Measurements from ENCODE around the gene RB1. TPM values are rescaled to one million over a fixed set of nuclear protein-coding genes. Genes with fewer than 3 reads are reported as not detected.

Gene RB1
- total RNA-seq, 1 donor from 2014 or later = 12.4 TPM

DNA sequence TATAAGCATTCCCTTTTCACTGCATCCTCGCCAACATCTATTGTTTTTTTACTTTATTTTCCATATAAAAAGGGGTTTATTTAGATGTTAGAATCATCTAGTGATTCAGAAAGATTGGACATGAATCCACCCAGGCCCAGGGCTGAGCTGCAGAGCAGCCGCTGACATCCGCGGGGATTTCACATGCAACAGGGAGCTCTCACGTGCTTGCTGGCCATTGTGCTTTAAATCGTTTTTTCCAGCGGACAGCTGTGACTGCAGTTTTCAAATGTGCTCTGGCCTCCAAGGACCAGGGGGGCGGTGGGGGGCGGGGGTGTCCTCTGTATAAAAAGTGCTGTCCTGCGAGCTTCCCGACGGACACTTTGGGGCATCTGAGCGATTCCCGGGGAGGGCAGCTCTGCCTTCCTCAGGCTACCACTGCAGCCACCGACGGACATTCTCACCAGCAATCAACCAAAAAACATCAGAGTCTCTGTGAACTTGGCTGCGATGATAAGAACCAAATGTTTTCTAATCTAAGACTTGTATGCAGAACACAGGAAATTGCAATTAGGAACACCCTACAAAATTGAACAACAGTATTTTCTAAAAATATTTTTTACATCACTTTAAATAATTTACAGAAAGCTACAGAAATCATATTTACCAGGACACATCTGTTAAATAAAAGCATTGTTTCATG is 12.6 kb downstream of the RB1 start:
- Histone ChIP-seq H3K27me3 (ENCODE audit: control insufficient read depth, insufficient read depth, low read length) (no peaks in the 10 kb centered on the region), H3K4me3 (ENCODE audit: low read depth, low read length) (no peak overlapping the region), H3K36me3 (ENCODE audit: control insufficient read depth, insufficient read depth, low read length) (peaks cover 5% of the 10 kb centered on the region)
- TF ChIP-seq CTCF (IDR thresholded peaks at IDR 0.05; ENCODE audit: insufficient read depth, low read length, severe bottlenecking) = no peak
- no peak for FAIRE-seq
- DNase-seq (ENCODE audit: low read depth) = no peak

DNA sequence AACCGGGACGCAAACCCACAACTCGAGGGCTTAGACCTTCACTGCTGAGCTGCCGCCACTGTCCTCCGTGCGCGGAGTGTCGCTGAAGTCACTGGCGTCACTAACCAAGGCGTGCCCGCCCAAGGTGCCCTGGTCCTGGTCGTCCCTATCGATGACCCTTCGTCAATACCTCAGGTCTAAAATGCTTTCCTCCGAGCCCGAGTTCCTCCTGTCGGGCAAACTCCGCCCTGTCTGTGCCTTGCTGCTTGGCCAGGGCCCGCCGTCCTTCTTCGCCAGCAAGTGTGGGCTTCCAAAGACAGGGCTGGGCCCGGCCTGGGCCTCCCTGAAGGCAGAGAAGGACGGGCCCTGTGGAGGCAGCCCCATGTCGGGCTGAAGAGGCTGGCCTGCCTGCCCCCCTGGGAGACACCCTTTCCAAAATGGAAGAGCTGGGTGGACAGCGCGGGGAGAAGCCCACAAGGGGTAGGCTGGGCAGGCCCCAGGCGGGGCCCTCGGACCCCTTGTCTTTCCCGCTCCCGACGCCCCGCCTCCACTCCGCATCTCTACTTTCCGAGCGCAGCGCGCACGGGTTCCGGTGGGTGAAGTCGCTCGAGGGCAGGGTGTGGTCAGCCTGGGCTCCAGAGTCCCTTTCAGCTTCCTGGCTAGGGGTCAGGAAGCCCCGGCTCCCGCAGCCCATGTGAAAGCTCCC is 13.4 kb downstream of the RB1 start:
- no peak for FAIRE-seq
- no peaks in the 10 kb centered on the region for H3K27me3 ChIP-seq (ENCODE audit: control insufficient read depth, insufficient read depth, low read length)
- TF ChIP-seq CTCF (IDR thresholded peaks at IDR 0.05; ENCODE audit: insufficient read depth, low read length, severe bottlenecking) = no peak
- peaks cover 5% of the 10 kb centered on the region for H3K36me3 ChIP-seq (ENCODE audit: control insufficient read depth, insufficient read depth, low read length)
- no peak overlapping the region for H3K4me3 ChIP-seq (ENCODE audit: low read depth, low read length)
- no peak for DNase-seq (ENCODE audit: low read depth)

- H3K27me3 ChIP-seq (ENCODE audit: control insufficient read depth, insufficient read depth, low read length) = no peaks in the 10 kb centered on the region
- peaks cover 5% of the 10 kb centered on the region for H3K36me3 ChIP-seq (ENCODE audit: control insufficient read depth, insufficient read depth, low read length)
- FAIRE-seq = peak; percentile 52
- TF ChIP-seq CTCF (IDR thresholded peaks at IDR 0.05; ENCODE audit: insufficient read depth, low read length, severe bottlenecking) = no peak
- no peak overlapping the region for H3K4me3 ChIP-seq (ENCODE audit: low read depth, low read length)
- DNase-seq (ENCODE audit: low read depth) = no peak
These were observed 14.2 kb downstream of the RB1 start for GRCh38 chr13:48317511-48318376.

- DNase-seq (ENCODE audit: low read depth) = no peak
- FAIRE-seq = no peak
- Histone ChIP-seq H3K36me3 (ENCODE audit: control insufficient read depth, insufficient read depth, low read length) (peaks cover 5% of the 10 kb centered on the region), H3K4me3 (ENCODE audit: low read depth, low read length) (no peak overlapping the region), H3K27me3 (ENCODE audit: control insufficient read depth, insufficient read depth, low read length) (no peaks in the 10 kb centered on the region)
- no peak for TF ChIP-seq CTCF (IDR thresholded peaks at IDR 0.05; ENCODE audit: insufficient read depth, low read length, severe bottlenecking)
These were observed 14.8 kb downstream of the RB1 start for GRCh38 chr13:48318377-48318811.

- TF ChIP-seq CTCF (IDR thresholded peaks at IDR 0.05; ENCODE audit: insufficient read depth, low read length, severe bottlenecking) = no peak
- Histone ChIP-seq H3K27me3 (ENCODE audit: control insufficient read depth, insufficient read depth, low read length) (no peaks in the 10 kb centered on the region), H3K4me3 (ENCODE audit: low read depth, low read length) (no peak overlapping the region), H3K36me3 (ENCODE audit: control insufficient read depth, insufficient read depth, low read length) (peaks cover 5% of the 10 kb centered on the region)
- DNase-seq (ENCODE audit: low read depth) = no peak
- no peak for FAIRE-seq
These were observed 15.4 kb downstream of the RB1 start for GRCh38 chr13:48318821-48319511.
